GM23338 (cell line): ENCODE results near the gene CNPY4. TPM values are rescaled to one million over a fixed set of nuclear protein-coding genes. Genes with fewer than 3 reads are reported as not detected.

Source experiments
- ATAC-seq: fragments of 200-7000 bp; cut with Tn5 transposase; 3 replicates; pipeline ENCODE4 v1.9.1; 2020
- DNase-seq: peaks from one replicate; pipeline ENCODE4 v3.0.0-alpha.2; 2015; ENCODE audit warnings: low spot score
- H2AFZ ChIP-seq: fragments of 200-600 bp; sonication (generic); 2 replicates; pipeline ENCODE4 v1.8.0; 2016; ENCODE audit warnings: antibody characterized with exemption, mild to moderate bottlenecking, moderate library complexity
- H3F3A ChIP-seq: fragments of 200-600 bp; sonication (generic); replicated peaks from 2 replicates; pipeline ENCODE4 v1.8.0; 2017; ENCODE audit warnings: antibody characterized with exemption, mixed run types, low read depth
- H3K27ac ChIP-seq: fragments of 200-600 bp; sonication (generic); 2 replicates; pipeline ENCODE4 v1.6.1; 2016; ENCODE audit warnings: low read depth
- H3K27me3 ChIP-seq: fragments of 200-600 bp; sonication (generic); 2 replicates; pipeline ENCODE4 v1.8.0; 2016; ENCODE audit warnings: mild to moderate bottlenecking, mixed run types, moderate library complexity; ENCODE audit not compliant: insufficient read depth
- H3K36me3 ChIP-seq: fragments of 200-600 bp; sonication (generic); 2 replicates; pipeline ENCODE4 v1.8.0; 2016; ENCODE audit warnings: mild to moderate bottlenecking; ENCODE audit not compliant: insufficient read depth
- H3K4me1 ChIP-seq: fragments of 200-600 bp; sonication (generic); 2 replicates; pipeline ENCODE4 v1.8.0; 2016; ENCODE audit warnings: mild to moderate bottlenecking, moderate library complexity; ENCODE audit not compliant: insufficient read depth
- H3K4me2 ChIP-seq: fragments of 200-600 bp; sonication (generic); 2 replicates; pipeline ENCODE4 v1.7.1; 2017; ENCODE audit warnings: mixed run types
- H3K4me3 ChIP-seq: fragments of 200-600 bp; sonication (generic); 2 replicates; pipeline ENCODE4 v1.6.1; 2016; ENCODE audit warnings: mixed run types
- H3K79me2 ChIP-seq: fragments of 200-600 bp; sonication (generic); replicated peaks from 2 replicates; pipeline ENCODE4 v1.8.0; 2017; ENCODE audit warnings: mild to moderate bottlenecking; ENCODE audit not compliant: insufficient read depth
- H3K9me2 ChIP-seq: fragments of 200-600 bp; sonication (generic); 2 replicates; pipeline ENCODE4 v1.8.0; 2017; ENCODE audit not compliant: insufficient read depth
- H4K20me1 ChIP-seq: fragments of 200-600 bp; sonication (generic); replicated peaks from 2 replicates; pipeline ENCODE4 v1.8.0; 2017; ENCODE audit warnings: mild to moderate bottlenecking; ENCODE audit not compliant: insufficient read depth
- H3K27ac Mint-ChIP-seq: 2 replicates; pipeline ENCODE4 v1.8.0; 2020; ENCODE audit warnings: inconsistent platforms, mild to moderate bottlenecking, moderate library complexity, mixed read lengths
- H3K27me3 Mint-ChIP-seq: 3 replicates; pipeline ENCODE4 v1.8.0; 2022; ENCODE audit warnings: low read depth, mild to moderate bottlenecking, moderate library complexity, mixed read lengths, inconsistent platforms; ENCODE audit not compliant: insufficient read depth, poor library complexity
- H3K36me3 Mint-ChIP-seq: 3 replicates; pipeline ENCODE4 v1.8.0; 2021; ENCODE audit warnings: low read depth, mild to moderate bottlenecking, inconsistent platforms, moderate library complexity, mixed read lengths
- H3K4me1 Mint-ChIP-seq: 3 replicates; pipeline ENCODE4 v1.8.0; 2020; ENCODE audit warnings: mild to moderate bottlenecking, inconsistent platforms, mixed read lengths
- H3K4me3 Mint-ChIP-seq: 3 replicates; pipeline ENCODE4 v1.8.0; 2021; ENCODE audit warnings: moderate library complexity, mild to moderate bottlenecking, inconsistent platforms, mixed read lengths
- H3K9me3 Mint-ChIP-seq: 3 replicates; pipeline ENCODE4 v1.8.0; 2020; ENCODE audit warnings: moderate library complexity, mild to moderate bottlenecking, inconsistent platforms, mixed read lengths
- CREB1 ChIP-seq: fragments of 250-450 bp; sonication (Bioruptor Pico); IDR thresholded peaks from 2 replicates; pipeline ENCODE4 v1.5.0; 2020; ENCODE audit warnings: low read depth, mild to moderate bottlenecking, moderate library complexity
- CTCF ChIP-seq, 2 experiments: fragments of 200-600 bp in 1 of 2; sonication (generic) in 1 of 2; conservative IDR thresholded peaks; 2 replicates each; pipeline versions ENCODE4 v1.5.1 to v1.6.1; 2016 to 2017; ENCODE audit warnings: antibody characterized with exemption in 2 of 2, low read depth in 2 of 2, mild to moderate bottlenecking in 2 of 2, moderate library complexity in 1 of 2
- ETS1 ChIP-seq: IDR thresholded peaks from 2 replicates; pipeline ENCODE4 v1.6.1; 2016; ENCODE audit warnings: antibody characterized with exemption
- EZH2 ChIP-seq: fragments of 200-600 bp; sonication (generic); IDR thresholded peaks from one replicate; pipeline ENCODE4 v1.8.0; 2017; ENCODE audit warnings: antibody characterized with exemption, mild to moderate bottlenecking, low read depth; ENCODE audit not compliant: unreplicated experiment
- EZH2phosphoT487 ChIP-seq: fragments of 200-600 bp; sonication (generic); IDR thresholded peaks from one replicate; pipeline ENCODE4 v1.8.1; 2018; ENCODE audit warnings: antibody characterized with exemption; ENCODE audit not compliant: unreplicated experiment
- JUNB ChIP-seq: IDR thresholded peaks from one replicate; pipeline ENCODE4 v1.6.1; 2016; ENCODE audit warnings: antibody characterized with exemption; ENCODE audit not compliant: unreplicated experiment
- NANOG ChIP-seq: IDR thresholded peaks from 2 replicates; pipeline ENCODE4 v1.6.1; 2016; ENCODE audit warnings: antibody characterized with exemption, borderline replicate concordance
- POLR2AphosphoS5 ChIP-seq: IDR thresholded peaks from 2 replicates; pipeline ENCODE4 v1.6.1; 2016; ENCODE audit warnings: antibody characterized with exemption, low read depth
- REST ChIP-seq: IDR thresholded peaks from one replicate; pipeline ENCODE4 v1.6.1; 2018; ENCODE audit warnings: antibody characterized with exemption; ENCODE audit not compliant: unreplicated experiment
- STAT1 ChIP-seq: IDR thresholded peaks from one replicate; pipeline ENCODE4 v1.6.1; 2016; ENCODE audit warnings: antibody characterized with exemption; ENCODE audit not compliant: unreplicated experiment
- ZNF114 ChIP-seq: fragments of 250-450 bp; sonication (Bioruptor Pico); IDR thresholded peaks from 2 replicates; pipeline ENCODE4 v1.5.0; 2020; ENCODE audit warnings: mild to moderate bottlenecking, moderate library complexity
- ZNF331 ChIP-seq: fragments of 250-450 bp; sonication (Bioruptor Pico); IDR thresholded peaks from 2 replicates; pipeline ENCODE4 v1.5.0; 2020; ENCODE audit warnings: low read depth, mild to moderate bottlenecking, moderate library complexity
- ZNF462 ChIP-seq: fragments of 250-450 bp; sonication (Bioruptor Pico); IDR thresholded peaks from 2 replicates; pipeline ENCODE4 v1.5.0; 2020; ENCODE audit warnings: mild to moderate bottlenecking, moderate library complexity
- polyA plus RNA-seq: library from polyadenylated mRNA; unstranded; fragments of >200 nt; fragmentation: Nextera tagmentation; extraction: Ambion mirVana; gene quantifications from 2 replicates; pipeline ENCODE4 v1.2.1, GENCODE V29; 2016
- total RNA-seq: library from RNA; depleted of rRNA; stranded (reverse); fragments of >200 nt; shearing (Covaris generic); gene quantifications from 2 replicates; pipeline ENCODE4 v1.2.3, GENCODE V29; 2014

CNPY4 gene
- total and polyA plus RNA-seq, 2 experiments from 2014 or later: 10.7 to 12.0 TPM

GRCh38 chr7:100155553-100156317 is 36.3 kb downstream of the CNPY4 start:
- no peak overlapping the region for H3K27ac Mint-ChIP-seq
- Histone ChIP-seq H3K4me3 (no peak overlapping the region), H3K4me2 (no peak overlapping the region), H3K79me2 (peaks cover 11% of the 10 kb centered on the region), H3K27ac (no peak overlapping the region), H3K36me3 (no peaks in the 10 kb centered on the region), H3F3A (peaks cover 39% of the 10 kb centered on the region), H4K20me1 (peaks cover 14% of the 10 kb centered on the region), H3K27me3 (no peaks in the 10 kb centered on the region), H3K9me2 (no peaks in the 10 kb centered on the region), H2AFZ (no peak overlapping the region), H3K4me1 (peaks cover 7% of the 10 kb centered on the region; the same call in 1 of the 2 replicates)
- no peak for ATAC-seq
- TF ChIP-seq ZNF462 (CRISPR knock-in tag): no peak
- TF ChIP-seq STAT1: no peak
- no peak for TF ChIP-seq ZNF331 (CRISPR knock-in tag)
- TF ChIP-seq ETS1: no peak
- no peak for TF ChIP-seq CREB1
- no peak for TF ChIP-seq EZH2
- TF ChIP-seq CTCF (conservative IDR thresholded peaks at IDR 0.05; ENCODE audit: low read depth in 2 of 2): no peak
- TF ChIP-seq POLR2AphosphoS5: no peak
- TF ChIP-seq JUNB: no peak
- no peak for TF ChIP-seq ZNF114 (CRISPR knock-in tag)
- TF ChIP-seq NANOG: no peak
- TF ChIP-seq REST: no peak
- TF ChIP-seq EZH2phosphoT487: no peak
- H3K4me3 Mint-ChIP-seq: no peak overlapping the region; the same call in 2 of the 3 replicates
- no peaks in the 10 kb centered on the region for H3K9me3 Mint-ChIP-seq
- peaks cover 25% of the 10 kb centered on the region for H3K27me3 Mint-ChIP-seq
- H3K36me3 Mint-ChIP-seq: peaks cover 56% of the 10 kb centered on the region
- H3K4me1 Mint-ChIP-seq: peaks cover 30% of the 10 kb centered on the region
- no peak for DNase-seq
